GM12891 (cell line): ENCODE data around the gene PRMT7.

Experiments
- POLR2A ChIP-seq: IDR thresholded peaks from 2 replicates; pipeline ENCODE4 v1.6.1; 2011; ENCODE audit warnings: low read depth, low read length, control low read depth
- POLR2AphosphoS5 ChIP-seq: IDR thresholded peaks from 2 replicates; pipeline ENCODE4 v1.6.1; 2011; ENCODE audit warnings: low read depth, low read length, control low read depth
- POU2F2 ChIP-seq: IDR thresholded peaks from 2 replicates; pipeline ENCODE4 v1.6.1; 2011; ENCODE audit warnings: low read depth, mild to moderate bottlenecking, control low read depth, low read length, moderate library complexity
- SPI1 ChIP-seq: IDR thresholded peaks from 2 replicates; pipeline ENCODE4 v1.6.1; 2011; ENCODE audit warnings: low read depth, low read length, control low read depth
- TAF1 ChIP-seq: IDR thresholded peaks from 2 replicates; pipeline ENCODE4 v1.6.1; 2011; ENCODE audit warnings: low read depth, low read length, control low read depth

GRCh38 chr16:68283346-68283745 is 27.5 kb upstream of the PRMT7 start:
- TF ChIP-seq POLR2AphosphoS5 (no peak), POLR2A (peak; percentile 34; the same call in 1 of the 2 replicates), SPI1 (no peak), POU2F2 (0 out of 2 replicates have a peak, but pooled peaks have one; percentile 19), TAF1 (no peak)
